H1 (cell line): Measurements from ENCODE around the gene CERS1. TPM values are rescaled to one million over a fixed set of nuclear protein-coding genes. Genes with fewer than 3 reads are reported as not detected.

Experiments
- CTCF ChIA-PET: fragments of 300-600 bp; sonication (Branson Sonifier 250); formaldehyde crosslinking; loops from one replicate; lab custom pipeline; 2021; ENCODE audit not compliant: partially characterized antibody; lab: Charles Lee
- POLR2A ChIA-PET: fragments of 300-600 bp; sonication (Branson Sonifier 250); formaldehyde crosslinking; loops from one replicate; lab custom pipeline; 2021; ENCODE audit warnings: inconsistent platforms; ENCODE audit not compliant: partially characterized antibody; lab: Charles Lee
- DNase-seq, 2 experiments: peaks; one replicate each; pipeline versions ENCODE4 v3.0.0 to v3.0.0-alpha.2; 2010 to 2022; ENCODE audit warnings: low spot score in 2 of 2, low read depth in 1 of 2, mixed read lengths in 1 of 2
- FAIRE-seq: peaks from 2 replicates; lab custom pipeline; 2011; peaks lifted over from hg19 to GRCh38; lab: Jason Lieb, UNC
- H2AFZ ChIP-seq: 2 replicates; pipeline ENCODE4 v1.8.1; 2012; ENCODE audit warnings: low read length, inconsistent platforms
- H2AK5ac ChIP-seq: 2 replicates; pipeline ENCODE4 v1.6.1; 2013; ENCODE audit warnings: low read depth, low read length
- H2BK120ac ChIP-seq: replicated peaks from 2 replicates; pipeline ENCODE3; 2013; ENCODE audit warnings: low read depth, low read length, inconsistent platforms
- H2BK12ac ChIP-seq: 2 replicates; pipeline ENCODE4 v1.6.1; 2013; ENCODE audit warnings: low read depth, low read length
- H2BK15ac ChIP-seq: 2 replicates; pipeline ENCODE4 v1.6.1; 2013; ENCODE audit warnings: low read length
- H2BK20ac ChIP-seq: 2 replicates; pipeline ENCODE4 v1.6.1; 2013; ENCODE audit warnings: low read length
- H2BK5ac ChIP-seq: 2 replicates; pipeline ENCODE4 v1.6.1; 2013; ENCODE audit warnings: low read depth, low read length
- H3K14ac ChIP-seq: 2 replicates; pipeline ENCODE4 v1.6.1; 2013; ENCODE audit warnings: inconsistent platforms; ENCODE audit not compliant: insufficient read length
- H3K18ac ChIP-seq: 2 replicates; pipeline ENCODE4 v1.6.1; 2013; ENCODE audit warnings: low read length; ENCODE audit errors: extremely low read depth
- H3K23ac ChIP-seq: 2 replicates; pipeline ENCODE4 v1.6.1; 2013; ENCODE audit warnings: inconsistent platforms; ENCODE audit not compliant: insufficient read length
- H3K23me2 ChIP-seq: 2 replicates; pipeline ENCODE4 v1.6.1; 2013; ENCODE audit warnings: low read depth, low read length
- H3K27ac ChIP-seq: 2 replicates; pipeline ENCODE4 v1.6.1; 2011; ENCODE audit warnings: low read depth, low read length, inconsistent platforms
- H3K27me3 ChIP-seq, 4 experiments: replicated peaks in 1 of 4; 1 replicate in 1 of 4; 2 replicates in 3 of 4; pipeline versions ENCODE4 v1.6.1 to v1.8.1; 2011 to 2013; ENCODE audit warnings: low read length in 3 of 4, mild to moderate bottlenecking in 3 of 4, inconsistent platforms in 2 of 4, mixed read lengths in 2 of 4, moderate library complexity in 1 of 4; ENCODE audit not compliant: control insufficient read depth in 3 of 4, insufficient read depth in 3 of 4; ENCODE audit errors: extremely low read depth in 1 of 4
- H3K36me3 ChIP-seq, 4 experiments: 2 replicates each; pipeline versions ENCODE4 v1.6.1 to v1.8.1; 2011 to 2013; ENCODE audit warnings: mild to moderate bottlenecking in 4 of 4, low read length in 3 of 4, moderate library complexity in 2 of 4, control low read depth in 1 of 4, inconsistent platforms in 1 of 4; ENCODE audit not compliant: insufficient read depth in 4 of 4, control insufficient read depth in 2 of 4
- H3K4ac ChIP-seq: replicated peaks from 2 replicates; pipeline ENCODE3; 2013; ENCODE audit warnings: low read length, low read depth, mixed read lengths, inconsistent platforms; ENCODE audit not compliant: insufficient read length
- H3K4me1 ChIP-seq, 4 experiments: replicated peaks in 1 of 4; 1 replicate in 1 of 4; 2 replicates in 3 of 4; pipeline versions ENCODE4 v1.6.1 to v1.8.1; 2011 to 2013; ENCODE audit warnings: low read length in 3 of 4, inconsistent platforms in 2 of 4, mixed read lengths in 1 of 4; ENCODE audit not compliant: insufficient read depth in 4 of 4, control insufficient read depth in 3 of 4
- H3K4me2 ChIP-seq, 2 experiments: 2 replicates each; pipeline versions ENCODE4 v1.6.1 to v1.8.1; 2011 to 2013; ENCODE audit warnings: low read depth in 2 of 2, low read length in 2 of 2, control low read depth in 1 of 2, inconsistent platforms in 1 of 2, mild to moderate bottlenecking in 1 of 2; ENCODE audit not compliant: insufficient read depth in 1 of 2
- H3K4me3 ChIP-seq, 4 experiments: fragments of 200-600, 300-600 bp in 1 of 4; sonication (generic), shearing (Covaris generic), sonication (Bioruptor Twin) in 1 of 4; 2 replicates each; pipeline versions ENCODE4 v1.5.1 to v1.8.1; 2011 to 2016; ENCODE audit warnings: low read length in 4 of 4, low read depth in 3 of 4, control low read depth in 2 of 4, inconsistent platforms in 2 of 4, mild to moderate bottlenecking in 2 of 4, mixed read lengths in 1 of 4, moderate library complexity in 1 of 4; ENCODE audit not compliant: insufficient read depth in 2 of 4; ENCODE audit errors: extremely low read depth in 1 of 4
- H3K56ac ChIP-seq: replicated peaks from 2 replicates; pipeline ENCODE3; 2013; ENCODE audit warnings: low read depth, mild to moderate bottlenecking, mixed read lengths, low read length, inconsistent platforms; ENCODE audit not compliant: insufficient read length
- H3K79me1 ChIP-seq: 2 replicates; pipeline ENCODE4 v1.6.1; 2013; ENCODE audit warnings: low read depth, low read length, control low read depth
- H3K79me2 ChIP-seq, 2 experiments: 2 replicates each; pipeline versions ENCODE4 v1.6.1 to v1.8.1; 2012 to 2013; ENCODE audit warnings: low read length in 2 of 2, mild to moderate bottlenecking in 2 of 2, inconsistent platforms in 1 of 2; ENCODE audit not compliant: insufficient read depth in 2 of 2, control insufficient read depth in 1 of 2
- H3K9ac ChIP-seq, 4 experiments: replicated peaks in 1 of 4; 1 replicate in 1 of 4; 2 replicates in 3 of 4; pipeline versions ENCODE4 v1.6.1 to v1.8.1; 2011 to 2013; ENCODE audit warnings: low read depth in 3 of 4, low read length in 3 of 4, control low read depth in 2 of 4, mild to moderate bottlenecking in 2 of 4, moderate library complexity in 2 of 4, inconsistent platforms in 1 of 4; ENCODE audit errors: extremely low read depth in 1 of 4
- H3K9me3 ChIP-seq, 2 experiments: 2 replicates each; pipeline versions ENCODE4 v1.6.1 to v1.8.1; 2012 to 2013; ENCODE audit warnings: mild to moderate bottlenecking in 2 of 2, moderate library complexity in 2 of 2, control low read depth in 1 of 2, inconsistent platforms in 1 of 2, low read depth in 1 of 2, low read length in 1 of 2, mixed read lengths in 1 of 2; ENCODE audit not compliant: insufficient read depth in 2 of 2
- H4K20me1 ChIP-seq, 2 experiments: replicated peaks in 1 of 2; 2 replicates each; pipeline versions ENCODE3 to v1.8.1; 2011 to 2013; ENCODE audit warnings: inconsistent platforms in 2 of 2, low read length in 2 of 2, mild to moderate bottlenecking in 1 of 2; ENCODE audit not compliant: insufficient read depth in 2 of 2, control insufficient read depth in 1 of 2
- H4K5ac ChIP-seq: 2 replicates; pipeline ENCODE4 v1.6.1; 2013; ENCODE audit warnings: low read length, low read depth, mixed read lengths, inconsistent platforms; ENCODE audit not compliant: insufficient read length
- H4K8ac ChIP-seq: 2 replicates; pipeline ENCODE4 v1.8.0; 2013; ENCODE audit warnings: mild to moderate bottlenecking, moderate library complexity, low read length, inconsistent platforms; ENCODE audit not compliant: insufficient read depth; ENCODE audit errors: extremely low read depth
- H4K91ac ChIP-seq: replicated peaks from 2 replicates; pipeline ENCODE3; 2013; ENCODE audit warnings: low read length, mixed read lengths, inconsistent platforms; ENCODE audit not compliant: insufficient read length
- BACH1 ChIP-seq: IDR thresholded peaks from 2 replicates; pipeline ENCODE4 v1.6.1; 2012; ENCODE audit warnings: low read length, improper control_type of control experiment
- EP300 ChIP-seq, 2 experiments: IDR thresholded peaks; 1 replicate in 1 of 2; 2 replicates in 1 of 2; pipeline ENCODE4 v1.6.1; 2011 to 2012; ENCODE audit warnings: low read depth in 2 of 2, low read length in 2 of 2, mild to moderate bottlenecking in 2 of 2, borderline replicate concordance in 1 of 2, inconsistent platforms in 1 of 2, moderate library complexity in 1 of 2
- SIN3A ChIP-seq, 2 experiments: IDR thresholded peaks in 1 of 2; conservative IDR thresholded peaks in 1 of 2; 2 replicates each; pipeline ENCODE4 v1.6.1; 2011 to 2012; ENCODE audit warnings: low read length in 2 of 2, improper control_type of control experiment in 1 of 2, low read depth in 1 of 2, mild to moderate bottlenecking in 1 of 2
- SP2 ChIP-seq: IDR thresholded peaks from 2 replicates; pipeline ENCODE4 v1.6.1; 2012; ENCODE audit warnings: mild to moderate bottlenecking, low read length, inconsistent platforms
- SUZ12 ChIP-seq: fragments of 200-600 bp; sonication (generic); IDR thresholded peaks from 2 replicates; pipeline ENCODE4 v1.6.1; 2012; ENCODE audit warnings: mild to moderate bottlenecking, inconsistent platforms, low read length, moderate library complexity, mixed read lengths
- WGBS, 2 experiments: shearing (Covaris generic) in 1 of 2; methylation state at CpG; one replicate each; pipeline versions ENCODE4 v1.1.6 to v1.1.7; 2013 to 2015; ENCODE audit warnings: low lambda C conversion rate in 2 of 2, mixed read lengths in 2 of 2, inconsistent platforms in 1 of 2, low coverage in 1 of 2, missing lambda C conversion rate in 1 of 2; ENCODE audit not compliant: insufficient replicate concordance in 2 of 2, insufficient coverage in 1 of 2, insufficient read length in 1 of 2; ENCODE audit errors: extremely low coverage in 1 of 2, missing lambda C conversion rate in 1 of 2; 5-methylcytosine and 5-hydroxymethylcytosine counted together
- polyA plus RNA-seq, 7 experiments: library from polyadenylated mRNA; depleted of rRNA in 3 of 7; stranded (reverse) in 5 of 7; unstranded in 2 of 7; fragments of >200 nt in 5 of 7; fragments of 200-250 nt in 2 of 7; gene quantifications; 1 replicate in 5 of 7; 2 replicates in 1 of 7; 4 replicates in 1 of 7; pipeline versions ENCODE4 v1.2.1 to v1.2.3, GENCODE V29; 2011 to 2013; ENCODE audit warnings: missing spikeins in 2 of 7, mixed read lengths in 2 of 7
- total RNA-seq: library from RNA; stranded (reverse); fragmentation: NEBNext Ultra II Directional; extraction: Animal tissue kit (Norgen Biotek cat#: 25700); gene quantifications from 2 replicates; pipeline ENCODE4 v1.2.1, GENCODE V29; 2021

CERS1 gene
- total and polyA plus RNA-seq, 2 of the 8 experiments (the other 6 are each of a cell fraction or from before 2014, with no cell fraction given): 18.6 to 51.0 TPM

GRCh38 chr19:18854982-18855381 lies 41.0 kb downstream of the CERS1 start:
- Histone ChIP-seq H2BK20ac (no peak overlapping the region), H3K79me1 (no peaks in the 10 kb centered on the region; the same call in 1 of the 2 replicates), H4K91ac (no peak overlapping the region), H3K4me1 (no peaks in the 10 kb centered on the region), H3K4me3 (no peak overlapping the region), H3K79me2 (no peaks in the 10 kb centered on the region), H2BK12ac (no peak overlapping the region), H2AK5ac (no peak overlapping the region), H3K14ac (no peak overlapping the region), H3K56ac (no peak overlapping the region), H3K27me3 (no peaks in the 10 kb centered on the region), H3K9ac (no peak overlapping the region), H4K8ac (no peak overlapping the region), H4K5ac (no peak overlapping the region), H2BK120ac (no peak overlapping the region), H2BK5ac (no peak overlapping the region), H3K36me3 (peaks cover 47 to 84% (median 78%) of the 10 kb centered on the region in 4 experiments; a peak in 7 of 8 replicates), H3K23me2 (no peaks in the 10 kb centered on the region), H4K20me1 (peaks cover 18 to 19% of the 10 kb centered on the region in 2 experiments), H3K18ac (no peak overlapping the region), H2BK15ac (no peak overlapping the region), H3K9me3 (no peaks in the 10 kb centered on the region), H2AFZ (no peak overlapping the region), H3K4ac (no peak overlapping the region), H3K23ac (no peak overlapping the region), H3K27ac (no peak overlapping the region), H3K4me2 (no peak overlapping the region)
- ChIA-PET POLR2A (interaction anchor here (0.6 to 1.0 kb wide), 3 partner anchors 13 to 23 kb away, joined by 3 read pairs; no protein-coding TSS in a partner anchor), CTCF (interaction anchor here (0.8 to 15.1 kb wide), 11 partner anchors 11 to 403 kb away, joined by 3 to 247 read pairs (median 4); partner anchors contain the start of gene HOMER3)
- 90% methylated on average over 30 of the region's 33 CpGs; no CpG with 5 or more reads in 1 of the 2 experiments for WGBS, 2 experiments
- TF ChIP-seq EP300 (IDR thresholded peaks at IDR 0.05; ENCODE audit: borderline replicate concordance in 1 of 2, low read depth in 2 of 2, low read length in 2 of 2) (no peak), SUZ12 (no peak), BACH1 (no peak), SIN3A (conservative IDR thresholded peaks at IDR 0.05 in 1 of 2, IDR thresholded peaks at IDR 0.05 in 1 of 2; ENCODE audit: low read depth in 1 of 2, low read length in 2 of 2) (no peak), SP2 (no peak)
- DNase-seq: no peak
- FAIRE-seq: no peak
